ENCODE measurements around the gene XYLT1.

Gene XYLT1

DNA sequence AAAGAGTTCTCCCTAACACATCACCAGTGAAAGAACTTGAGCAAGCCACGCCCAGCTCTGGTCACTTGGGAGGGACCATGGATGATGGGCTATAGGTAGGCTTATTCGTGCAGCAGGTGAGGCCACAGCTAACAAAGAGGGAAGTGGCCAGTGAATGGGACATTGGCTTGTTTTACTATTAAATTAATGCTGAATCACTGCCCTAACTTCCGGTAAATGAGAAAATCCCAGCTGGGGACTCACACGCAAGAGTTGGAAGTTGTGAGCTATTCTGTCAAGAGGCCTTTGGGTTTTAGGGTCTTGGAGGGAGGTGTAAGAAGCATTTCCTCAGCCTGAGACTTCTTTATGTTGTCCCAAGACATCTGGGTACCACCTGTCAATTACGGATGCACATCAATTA is 315.3 kb downstream of the XYLT1 start:
- H3K27ac ChIP-seq (ENCODE audit: extremely low read depth, low read depth, low read length), result no peak overlapping the region
- no peaks in the 10 kb centered on the region for H3K4me1 ChIP-seq (ENCODE audit: control insufficient read depth, insufficient read depth, low read length)
- CTCF ChIA-PET, result no interaction called here
- TF ChIP-seq YY2 (tag by site-specific recombination; IDR thresholded peaks at IDR 0.05), result no peak
- H3K9me3 ChIP-seq (ENCODE audit: control insufficient read depth, insufficient read depth, low read depth, low read length), result no peaks in the 10 kb centered on the region
- POLR2A ChIA-PET, result no interaction called here
- no peak overlapping the region for H3K4me3 ChIP-seq (ENCODE audit: low read depth, low read length)
- H3K36me3 ChIP-seq (ENCODE audit: control insufficient read depth in 2 of 2, insufficient read depth in 1 of 2, low read length in 2 of 2), result no peaks in the 10 kb centered on the region

DNA sequence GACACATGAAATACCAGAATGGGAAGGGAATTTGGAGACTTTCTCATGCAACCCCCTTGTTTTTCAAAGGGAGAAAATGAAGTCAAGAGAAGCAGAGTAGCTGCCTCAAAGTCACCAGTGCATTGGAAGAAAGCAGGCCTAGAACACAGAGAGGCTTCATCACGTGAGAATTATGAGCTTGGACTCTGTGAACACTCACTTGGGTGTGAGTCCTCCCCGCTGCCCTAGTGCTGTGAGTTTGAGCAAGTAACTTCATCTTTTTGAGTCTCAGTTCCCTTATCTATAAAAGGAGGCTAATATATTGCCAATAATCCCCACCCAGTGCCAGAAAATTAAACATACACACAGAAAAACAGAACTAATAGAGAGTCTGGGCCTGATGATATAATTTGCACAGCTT is 315.8 kb downstream of the XYLT1 start:
- Histone ChIP-seq H3K27ac (ENCODE audit: extremely low read depth, low read depth, low read length) (no peak overlapping the region), H3K36me3 (ENCODE audit: control insufficient read depth in 2 of 2, insufficient read depth in 1 of 2, low read length in 2 of 2) (no peaks in the 10 kb centered on the region), H3K9me3 (ENCODE audit: control insufficient read depth, insufficient read depth, low read depth, low read length) (no peaks in the 10 kb centered on the region), H3K4me3 (ENCODE audit: low read depth, low read length) (no peak overlapping the region), H3K4me1 (ENCODE audit: control insufficient read depth, insufficient read depth, low read length) (no peaks in the 10 kb centered on the region)
- POLR2A ChIA-PET, result no interaction called here
- CTCF ChIA-PET, result no interaction called here
- TF ChIP-seq ZNF211 (tag by site-specific recombination; IDR thresholded peaks at IDR 0.05; ENCODE audit: low read depth) (no peak), KLF9 (tag by site-specific recombination; IDR thresholded peaks at IDR 0.05; ENCODE audit: low read depth) (no peak), ZNF670 (tag by site-specific recombination; IDR thresholded peaks at IDR 0.05; ENCODE audit: low read depth) (no peak), ZNF521 (tag by site-specific recombination; IDR thresholded peaks at IDR 0.05) (no peak), ZNF354C (tag by site-specific recombination; IDR thresholded peaks at IDR 0.05; ENCODE audit: borderline replicate concordance, low read depth) (no peak), YY1 (tag by site-specific recombination; IDR thresholded peaks at IDR 0.05) (no peak), ZNF302 (tag by site-specific recombination; IDR thresholded peaks at IDR 0.05; ENCODE audit: low read depth) (no peak), ZBTB48 (tag by site-specific recombination; IDR thresholded peaks at IDR 0.05) (no peak), ZNF510 (tag by site-specific recombination; IDR thresholded peaks at IDR 0.05; ENCODE audit: insufficient replicate concordance) (no peak), ZSCAN30 (tag by site-specific recombination; IDR thresholded peaks at IDR 0.05) (no peak), EGR2 (tag by site-specific recombination; IDR thresholded peaks at IDR 0.05; ENCODE audit: low read depth) (no peak), ZNF426 (tag by site-specific recombination; IDR thresholded peaks at IDR 0.05) (no peak), ZNF2 (tag by site-specific recombination; IDR thresholded peaks at IDR 0.05) (no peak), ZNF677 (tag by site-specific recombination; IDR thresholded peaks at IDR 0.05) (no peak)
- TF ChIP-seq, protein P1, sequence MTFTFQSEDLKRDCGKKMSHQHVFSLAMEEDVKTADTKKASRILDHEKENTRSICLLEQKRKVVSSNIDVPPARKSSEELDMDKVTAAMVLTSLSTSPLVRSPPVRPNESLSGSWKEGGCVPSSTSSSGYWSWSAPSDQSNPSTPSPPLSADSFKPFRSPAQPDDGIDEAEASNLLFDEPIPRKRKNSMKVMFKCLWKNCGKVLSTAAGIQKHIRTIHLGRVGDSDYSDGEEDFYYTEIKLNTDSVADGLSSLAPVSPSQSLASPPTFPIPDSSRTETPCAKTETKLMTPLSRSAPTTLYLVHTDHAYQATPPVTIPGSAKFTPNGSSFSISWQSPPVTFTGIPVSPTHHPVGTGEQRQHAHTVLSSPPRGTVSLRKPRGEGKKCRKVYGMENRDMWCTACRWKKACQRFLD (tag by site-specific recombination; IDR thresholded peaks at IDR 0.05), result no peak
- TF ChIP-seq, protein P2, sequence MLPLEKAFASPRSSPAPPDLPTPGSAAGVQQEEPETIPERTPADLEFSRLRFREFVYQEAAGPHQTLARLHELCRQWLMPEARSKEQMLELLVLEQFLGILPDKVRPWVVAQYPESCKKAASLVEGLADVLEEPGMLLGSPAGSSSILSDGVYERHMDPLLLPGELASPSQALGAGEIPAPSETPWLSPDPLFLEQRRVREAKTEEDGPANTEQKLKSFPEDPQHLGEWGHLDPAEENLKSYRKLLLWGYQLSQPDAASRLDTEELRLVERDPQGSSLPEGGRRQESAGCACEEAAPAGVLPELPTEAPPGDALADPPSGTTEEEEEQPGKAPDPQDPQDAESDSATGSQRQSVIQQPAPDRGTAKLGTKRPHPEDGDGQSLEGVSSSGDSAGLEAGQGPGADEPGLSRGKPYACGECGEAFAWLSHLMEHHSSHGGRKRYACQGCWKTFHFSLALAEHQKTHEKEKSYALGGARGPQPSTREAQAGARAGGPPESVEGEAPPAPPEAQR (tag by site-specific recombination; IDR thresholded peaks at IDR 0.05), result no peak
- TF ChIP-seq, protein P3, sequence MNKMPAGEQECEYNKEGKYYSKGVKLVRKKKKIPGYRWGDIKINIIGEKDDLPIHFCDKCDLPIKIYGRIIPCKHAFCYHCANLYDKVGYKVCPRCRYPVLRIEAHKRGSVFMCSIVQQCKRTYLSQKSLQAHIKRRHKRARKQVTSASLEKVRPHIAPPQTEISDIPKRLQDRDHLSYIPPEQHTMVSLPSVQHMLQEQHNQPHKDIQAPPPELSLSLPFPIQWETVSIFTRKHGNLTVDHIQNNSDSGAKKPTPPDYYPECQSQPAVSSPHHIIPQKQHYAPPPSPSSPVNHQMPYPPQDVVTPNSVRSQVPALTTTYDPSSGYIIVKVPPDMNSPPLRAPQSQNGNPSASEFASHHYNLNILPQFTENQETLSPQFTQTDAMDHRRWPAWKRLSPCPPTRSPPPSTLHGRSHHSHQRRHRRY (tag by site-specific recombination; IDR thresholded peaks at IDR 0.05), result no peak
- TF ChIP-seq, protein P4, sequence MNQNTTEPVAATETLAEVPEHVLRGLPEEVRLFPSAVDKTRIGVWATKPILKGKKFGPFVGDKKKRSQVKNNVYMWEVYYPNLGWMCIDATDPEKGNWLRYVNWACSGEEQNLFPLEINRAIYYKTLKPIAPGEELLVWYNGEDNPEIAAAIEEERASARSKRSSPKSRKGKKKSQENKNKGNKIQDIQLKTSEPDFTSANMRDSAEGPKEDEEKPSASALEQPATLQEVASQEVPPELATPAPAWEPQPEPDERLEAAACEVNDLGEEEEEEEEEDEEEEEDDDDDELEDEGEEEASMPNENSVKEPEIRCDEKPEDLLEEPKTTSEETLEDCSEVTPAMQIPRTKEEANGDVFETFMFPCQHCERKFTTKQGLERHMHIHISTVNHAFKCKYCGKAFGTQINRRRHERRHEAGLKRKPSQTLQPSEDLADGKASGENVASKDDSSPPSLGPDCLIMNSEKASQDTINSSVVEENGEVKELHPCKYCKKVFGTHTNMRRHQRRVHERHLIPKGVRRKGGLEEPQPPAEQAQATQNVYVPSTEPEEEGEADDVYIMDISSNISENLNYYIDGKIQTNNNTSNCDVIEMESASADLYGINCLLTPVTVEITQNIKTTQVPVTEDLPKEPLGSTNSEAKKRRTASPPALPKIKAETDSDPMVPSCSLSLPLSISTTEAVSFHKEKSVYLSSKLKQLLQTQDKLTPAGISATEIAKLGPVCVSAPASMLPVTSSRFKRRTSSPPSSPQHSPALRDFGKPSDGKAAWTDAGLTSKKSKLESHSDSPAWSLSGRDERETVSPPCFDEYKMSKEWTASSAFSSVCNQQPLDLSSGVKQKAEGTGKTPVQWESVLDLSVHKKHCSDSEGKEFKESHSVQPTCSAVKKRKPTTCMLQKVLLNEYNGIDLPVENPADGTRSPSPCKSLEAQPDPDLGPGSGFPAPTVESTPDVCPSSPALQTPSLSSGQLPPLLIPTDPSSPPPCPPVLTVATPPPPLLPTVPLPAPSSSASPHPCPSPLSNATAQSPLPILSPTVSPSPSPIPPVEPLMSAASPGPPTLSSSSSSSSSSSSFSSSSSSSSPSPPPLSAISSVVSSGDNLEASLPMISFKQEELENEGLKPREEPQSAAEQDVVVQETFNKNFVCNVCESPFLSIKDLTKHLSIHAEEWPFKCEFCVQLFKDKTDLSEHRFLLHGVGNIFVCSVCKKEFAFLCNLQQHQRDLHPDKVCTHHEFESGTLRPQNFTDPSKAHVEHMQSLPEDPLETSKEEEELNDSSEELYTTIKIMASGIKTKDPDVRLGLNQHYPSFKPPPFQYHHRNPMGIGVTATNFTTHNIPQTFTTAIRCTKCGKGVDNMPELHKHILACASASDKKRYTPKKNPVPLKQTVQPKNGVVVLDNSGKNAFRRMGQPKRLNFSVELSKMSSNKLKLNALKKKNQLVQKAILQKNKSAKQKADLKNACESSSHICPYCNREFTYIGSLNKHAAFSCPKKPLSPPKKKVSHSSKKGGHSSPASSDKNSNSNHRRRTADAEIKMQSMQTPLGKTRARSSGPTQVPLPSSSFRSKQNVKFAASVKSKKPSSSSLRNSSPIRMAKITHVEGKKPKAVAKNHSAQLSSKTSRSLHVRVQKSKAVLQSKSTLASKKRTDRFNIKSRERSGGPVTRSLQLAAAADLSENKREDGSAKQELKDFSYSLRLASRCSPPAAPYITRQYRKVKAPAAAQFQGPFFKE (tag by site-specific recombination; IDR thresholded peaks at IDR 0.05; ENCODE audit: borderline replicate concordance), result no peak

Data from HEK293 (cell line).